ENCODE results near the gene PTH2.
A peak's percentile ranks its signal among the peaks of the same experiment; 100 is the strongest.

The PTH2 gene, protein sequence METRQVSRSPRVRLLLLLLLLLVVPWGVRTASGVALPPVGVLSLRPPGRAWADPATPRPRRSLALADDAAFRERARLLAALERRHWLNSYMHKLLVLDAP

DNA sequence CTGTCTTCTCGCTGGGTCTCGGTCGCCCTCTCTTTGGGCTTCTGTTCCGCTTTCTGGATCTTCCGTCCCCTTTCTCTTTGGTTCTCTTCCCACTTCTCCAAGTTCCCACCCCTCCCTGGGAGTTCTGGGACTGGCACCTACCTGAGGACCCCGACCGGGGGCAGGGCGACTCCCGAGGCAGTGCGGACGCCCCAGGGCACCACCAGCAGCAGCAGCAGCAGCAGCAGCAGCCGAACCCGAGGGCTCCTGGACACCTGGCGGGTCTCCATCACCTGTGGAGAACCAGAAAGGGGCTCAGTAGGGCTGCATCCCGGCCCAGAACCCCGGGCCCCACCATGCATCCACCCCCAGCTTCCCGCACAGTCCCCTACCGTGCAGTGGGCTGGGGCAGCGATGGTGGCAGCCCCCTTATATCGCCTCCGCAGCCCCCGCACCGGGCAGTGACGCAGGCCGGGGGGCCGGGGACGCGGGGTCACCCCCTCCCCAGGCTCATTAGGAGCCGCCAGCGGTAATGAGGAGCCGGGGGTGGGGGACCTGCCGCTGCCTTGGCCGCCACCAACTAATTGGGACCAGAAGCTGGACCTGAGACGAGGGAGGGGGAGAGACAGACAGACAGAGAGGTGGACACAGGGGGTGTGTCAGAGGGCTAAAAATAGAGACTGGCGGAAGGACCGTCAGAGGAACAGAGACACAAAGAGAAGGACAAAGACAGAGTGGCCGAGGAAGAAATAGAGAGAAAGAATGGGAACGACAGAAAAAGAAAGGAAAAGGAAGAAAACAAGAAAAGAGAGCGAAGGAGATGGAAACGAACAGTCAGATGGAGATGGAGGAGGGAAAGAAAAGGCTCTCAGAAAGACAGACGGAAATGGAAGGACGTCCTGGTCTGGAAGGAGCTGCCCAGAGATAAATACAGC is at the start of gene PTH2:
Gene PTH2 (minus strand): TSS at position 371 of the 914 bp plus-strand sequence. CDS start 102 bp downstream, at position 269.
- in situ Hi-C loops (cut with HindIII; ENCODE audit: low sequenced_read_pairs), result no loop called here
- TF ChIP-seq, protein P1, sequence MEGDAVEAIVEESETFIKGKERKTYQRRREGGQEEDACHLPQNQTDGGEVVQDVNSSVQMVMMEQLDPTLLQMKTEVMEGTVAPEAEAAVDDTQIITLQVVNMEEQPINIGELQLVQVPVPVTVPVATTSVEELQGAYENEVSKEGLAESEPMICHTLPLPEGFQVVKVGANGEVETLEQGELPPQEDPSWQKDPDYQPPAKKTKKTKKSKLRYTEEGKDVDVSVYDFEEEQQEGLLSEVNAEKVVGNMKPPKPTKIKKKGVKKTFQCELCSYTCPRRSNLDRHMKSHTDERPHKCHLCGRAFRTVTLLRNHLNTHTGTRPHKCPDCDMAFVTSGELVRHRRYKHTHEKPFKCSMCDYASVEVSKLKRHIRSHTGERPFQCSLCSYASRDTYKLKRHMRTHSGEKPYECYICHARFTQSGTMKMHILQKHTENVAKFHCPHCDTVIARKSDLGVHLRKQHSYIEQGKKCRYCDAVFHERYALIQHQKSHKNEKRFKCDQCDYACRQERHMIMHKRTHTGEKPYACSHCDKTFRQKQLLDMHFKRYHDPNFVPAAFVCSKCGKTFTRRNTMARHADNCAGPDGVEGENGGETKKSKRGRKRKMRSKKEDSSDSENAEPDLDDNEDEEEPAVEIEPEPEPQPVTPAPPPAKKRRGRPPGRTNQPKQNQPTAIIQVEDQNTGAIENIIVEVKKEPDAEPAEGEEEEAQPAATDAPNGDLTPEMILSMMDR (IDR thresholded peaks at IDR 0.05; ENCODE audit: low read depth, low read length), result no peak
- no peak for DNase-seq (ENCODE audit: low read depth, low spot score)
- no peak within 1 kb of the TSS for H3K4me3 ChIP-seq (ENCODE audit: low read depth, low read length)

DNA sequence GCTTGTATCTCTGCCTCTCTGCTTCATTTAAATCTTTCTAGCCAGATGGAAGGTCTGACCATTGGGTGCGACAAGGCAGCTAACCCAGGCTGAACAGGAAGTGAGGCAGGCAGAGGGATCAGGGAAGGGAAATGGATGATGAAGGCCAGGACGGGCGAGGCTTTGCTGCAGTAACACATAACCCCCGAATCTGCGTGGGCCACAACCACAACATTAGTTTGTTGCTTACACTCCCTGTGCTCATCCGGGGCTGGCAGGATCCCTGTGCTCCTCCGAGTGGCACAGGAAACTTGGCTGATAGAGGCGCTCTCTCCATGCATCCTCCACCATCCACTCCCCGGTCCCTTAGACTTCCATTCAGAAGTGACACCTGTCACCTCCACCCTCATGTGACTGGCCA is 49.7 kb upstream of the PTH2 start:
- H3K4me3 ChIP-seq (ENCODE audit: low read depth, low read length), result no peak overlapping the region
- in situ Hi-C loops (cut with HindIII; ENCODE audit: low sequenced_read_pairs), result no loop called here
- TF ChIP-seq, protein P1 (IDR thresholded peaks at IDR 0.05; ENCODE audit: low read depth, low read length), result no peak
- DNase-seq (ENCODE audit: low read depth, low spot score), result no peak

DNA sequence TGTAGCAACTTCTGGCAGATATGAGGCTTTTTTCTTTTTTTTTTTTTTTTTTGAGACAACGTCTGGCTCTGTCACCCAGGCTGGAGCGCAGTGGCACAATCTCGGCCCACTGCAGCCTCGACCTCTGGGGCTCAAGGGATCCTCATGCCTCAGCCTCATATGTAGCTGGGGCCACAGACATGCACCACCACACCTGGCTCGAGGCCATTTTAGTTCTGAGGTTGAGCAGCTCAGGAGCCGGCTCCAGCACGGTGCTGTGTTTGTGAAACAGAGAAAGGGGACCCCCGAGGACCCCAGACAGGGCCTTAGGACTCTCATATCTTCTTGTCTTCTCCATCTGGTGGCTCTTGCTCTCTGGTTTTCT is 47.4 kb upstream of the PTH2 start:
- no peak overlapping the region for H3K4me3 ChIP-seq (ENCODE audit: low read depth, low read length)
- TF ChIP-seq, protein P1 (IDR thresholded peaks at IDR 0.05; ENCODE audit: low read depth, low read length), result no peak
- DNase-seq (ENCODE audit: low read depth, low spot score), result no peak
- in situ Hi-C loops (cut with HindIII; ENCODE audit: low sequenced_read_pairs), result no loop called here

DNA sequence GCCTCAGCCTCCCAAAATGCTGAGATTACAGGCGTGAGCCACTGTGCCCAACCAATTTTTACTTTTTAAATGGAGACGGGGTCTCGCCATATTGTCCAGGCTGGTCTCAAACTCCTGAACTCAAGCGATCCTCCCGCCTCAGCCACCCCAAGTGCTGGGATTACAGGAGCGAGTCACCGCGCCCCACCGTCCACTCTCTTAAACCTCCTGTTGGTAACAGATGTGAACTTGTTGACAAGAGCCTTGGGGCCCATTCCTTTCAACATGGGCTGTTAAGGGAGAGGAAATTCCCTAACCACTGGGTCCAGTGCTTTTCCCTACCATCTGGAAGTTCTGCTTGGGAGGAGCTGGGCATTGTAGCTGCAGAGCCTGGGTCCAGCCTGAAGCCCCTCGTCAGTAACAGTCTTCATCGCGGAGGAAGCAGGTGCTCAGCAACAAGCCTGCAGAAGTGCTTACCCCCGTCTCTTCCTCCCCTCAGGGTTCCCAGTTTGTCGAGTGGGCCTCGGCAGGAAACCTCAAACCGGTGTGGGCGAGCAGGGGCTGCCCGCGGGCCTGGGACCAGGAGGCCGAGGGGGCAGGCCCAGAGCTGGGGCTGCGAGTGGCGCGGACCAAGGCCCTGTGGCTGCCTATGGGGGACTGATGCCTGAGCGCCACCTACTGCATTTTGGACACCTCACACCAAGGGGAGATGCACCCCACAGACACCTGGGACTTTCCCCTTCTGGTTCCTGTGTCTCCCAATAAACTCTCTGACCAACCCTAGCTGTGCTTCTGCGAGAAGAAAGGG is 46.8 kb upstream of the PTH2 start:
- DNase-seq (ENCODE audit: low read depth, low spot score), result no peak

DNA sequence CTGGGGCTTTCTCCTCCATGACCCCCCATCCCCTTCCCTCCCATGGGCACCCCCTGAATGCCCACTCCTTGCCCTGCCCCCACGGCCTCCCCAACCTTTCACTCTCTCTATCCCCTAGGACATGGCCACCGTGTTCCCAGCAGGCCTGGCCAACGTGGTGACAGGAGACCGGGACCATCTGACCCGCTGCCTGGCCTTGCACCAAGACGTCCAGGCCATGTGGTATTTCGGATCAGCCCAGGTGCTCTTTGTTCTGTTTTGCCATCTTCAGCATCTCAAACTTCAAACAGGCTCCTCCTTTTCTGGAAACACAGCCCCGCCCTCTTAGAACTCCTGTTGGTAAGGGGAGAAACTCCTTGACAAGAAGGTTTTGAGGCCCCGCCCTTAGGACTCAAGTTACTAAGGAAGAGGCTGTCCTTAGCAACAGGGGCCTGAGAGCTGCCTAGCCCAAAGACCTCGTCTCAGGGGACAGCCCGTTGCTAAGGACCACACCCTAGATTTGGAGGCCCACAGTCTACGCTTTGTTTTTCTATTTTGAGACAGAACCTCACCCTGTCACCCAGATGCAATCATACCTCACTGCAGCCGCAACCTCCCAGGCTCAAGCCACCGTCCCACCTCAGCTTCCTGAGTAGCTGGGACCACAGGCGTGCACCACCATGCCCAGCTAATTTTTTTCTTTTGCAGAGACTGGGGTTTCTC is 45.7 kb upstream of the PTH2 start:
- peak; percentile 46 for DNase-seq (ENCODE audit: low read depth, low spot score)
- in situ Hi-C loops (cut with HindIII; ENCODE audit: low sequenced_read_pairs), result no loop called here
- TF ChIP-seq, protein P1 (IDR thresholded peaks at IDR 0.05; ENCODE audit: low read depth, low read length), result no peak
- H3K4me3 ChIP-seq (ENCODE audit: low read depth, low read length), result no peak overlapping the region

More for the DNA sequence above, 46.8 kb upstream of the PTH2 start:
- in situ Hi-C loops (cut with HindIII; ENCODE audit: low sequenced_read_pairs), result no loop called here
- H3K4me3 ChIP-seq (ENCODE audit: low read depth, low read length), result no peak overlapping the region
- TF ChIP-seq, protein P1 (IDR thresholded peaks at IDR 0.05; ENCODE audit: low read depth, low read length), result peak; percentile 17

DNA sequence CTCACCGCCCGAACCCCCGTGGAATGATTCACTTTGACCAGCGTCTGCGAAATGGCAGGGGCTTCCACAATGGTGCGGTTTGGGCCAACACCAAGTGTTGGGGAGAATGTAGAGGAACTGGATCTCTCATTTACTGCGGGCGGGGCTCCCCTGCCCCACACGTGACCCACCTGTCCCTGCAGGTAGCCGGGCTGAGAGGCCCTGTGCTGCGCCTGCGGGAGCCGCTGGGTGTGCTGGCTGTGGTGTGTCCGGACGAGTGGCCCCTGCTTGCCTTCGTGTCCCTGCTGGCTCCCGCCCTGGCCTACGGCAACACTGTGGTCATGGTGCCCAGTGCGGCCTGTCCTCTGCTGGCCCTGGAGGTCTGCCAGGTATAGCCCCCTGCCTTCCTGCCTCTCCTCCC is 45.0 kb upstream of the PTH2 start:
- TF ChIP-seq, protein P1 (IDR thresholded peaks at IDR 0.05; ENCODE audit: low read depth, low read length), result no peak
- no peak overlapping the region for H3K4me3 ChIP-seq (ENCODE audit: low read depth, low read length)
- in situ Hi-C loops (cut with HindIII; ENCODE audit: low sequenced_read_pairs), result no loop called here
- DNase-seq (ENCODE audit: low read depth, low spot score), result no peak
